ENCODE results near the gene NOX3.
A peak's percentile ranks its signal among the peaks of the same experiment; 100 is the strongest.

NOX3 gene

GRCh38 chr6:155434829-155435423 is 20.7 kb downstream of the NOX3 start:
- DNase-seq (ENCODE audit: low read depth in 1 of 2, low spot score in 1 of 2) = no peak

- DNase-seq (ENCODE audit: low read depth in 1 of 2, low spot score in 1 of 2) = no peak
Observed at GRCh38 chr6:155434096-155434495, 21.5 kb downstream of the NOX3 start.

GRCh38 chr6:155432293-155432692 is 23.3 kb downstream of the NOX3 start:
- no peak for DNase-seq (ENCODE audit: low read depth in 1 of 2, low spot score in 1 of 2)

- DNase-seq (ENCODE audit: low read depth in 1 of 2, low spot score in 1 of 2) = no peak
Observed at GRCh38 chr6:155429321-155429893, 26.2 kb downstream of the NOX3 start.

GRCh38 chr6:155426408-155426945 is 29.2 kb downstream of the NOX3 start:
- no peak for DNase-seq (ENCODE audit: low read depth in 1 of 2, low spot score in 1 of 2)

GRCh38 chr6:155424181-155424580 is 31.5 kb downstream of the NOX3 start:
- DNase-seq (ENCODE audit: low read depth in 1 of 2, low spot score in 1 of 2) = no peak

- DNase-seq (ENCODE audit: low read depth in 1 of 2, low spot score in 1 of 2) = no peak
Observed at GRCh38 chr6:155422635-155423034, 33.0 kb downstream of the NOX3 start.

- DNase-seq (ENCODE audit: low read depth in 1 of 2, low spot score in 1 of 2) = no peak
Observed at GRCh38 chr6:155420492-155420891, 35.1 kb downstream of the NOX3 start.

GRCh38 chr6:155419161-155419560 is 36.5 kb downstream of the NOX3 start:
- DNase-seq (ENCODE audit: low read depth in 1 of 2, low spot score in 1 of 2) = no peak

- peak; percentile 43 to 77 for DNase-seq (ENCODE audit: low read depth in 1 of 2, low spot score in 1 of 2)
Observed at GRCh38 chr6:155418017-155418761, 37.5 kb downstream of the NOX3 start.

GRCh38 chr6:155417454-155417853 is 38.2 kb downstream of the NOX3 start:
- DNase-seq (ENCODE audit: low read depth in 1 of 2, low spot score in 1 of 2) = no peak

- DNase-seq (ENCODE audit: low read depth in 1 of 2, low spot score in 1 of 2) = no peak
Observed at GRCh38 chr6:155415953-155416352, 39.7 kb downstream of the NOX3 start.

- no peak for DNase-seq (ENCODE audit: low read depth in 1 of 2, low spot score in 1 of 2)
Observed at GRCh38 chr6:155414049-155414448, 41.6 kb downstream of the NOX3 start.

- DNase-seq (ENCODE audit: low read depth in 1 of 2, low spot score in 1 of 2) = no peak
Observed at GRCh38 chr6:155412335-155412734, 43.3 kb downstream of the NOX3 start.

- no peak for DNase-seq (ENCODE audit: low read depth in 1 of 2, low spot score in 1 of 2)
Observed at GRCh38 chr6:155411154-155412052, 44.2 kb downstream of the NOX3 start.

GRCh38 chr6:155409391-155409790 is 46.2 kb downstream of the NOX3 start:
- no peak for DNase-seq (ENCODE audit: low read depth in 1 of 2, low spot score in 1 of 2)

- no peak for DNase-seq (ENCODE audit: low read depth in 1 of 2, low spot score in 1 of 2)
Observed at GRCh38 chr6:155408981-155409380, 46.7 kb downstream of the NOX3 start.

GRCh38 chr6:155408231-155408630 is 47.4 kb downstream of the NOX3 start:
- no peak for DNase-seq (ENCODE audit: low read depth in 1 of 2, low spot score in 1 of 2)

GRCh38 chr6:155406801-155407200 is 48.8 kb downstream of the NOX3 start:
- DNase-seq (ENCODE audit: low read depth in 1 of 2, low spot score in 1 of 2) = no peak

GRCh38 chr6:155404937-155405336 is 50.7 kb downstream of the NOX3 start:
- DNase-seq (ENCODE audit: low read depth in 1 of 2, low spot score in 1 of 2) = no peak

GRCh38 chr6:155402656-155403304 is 52.9 kb downstream of the NOX3 start:
- no peak for DNase-seq (ENCODE audit: low read depth in 1 of 2, low spot score in 1 of 2)

Measured in activated CD4-positive, alpha-beta T cell treated with anti-CD3 and anti-CD28 coated beads, Interleukin-2, amount 50 U/mL, for 24 hours (primary cell).